NK-92 (cell line): ENCODE measurements around the gene MARCHF9.

Experiments used
- DNase-seq: peaks from one replicate; lab custom pipeline; 2025; ENCODE audit not compliant: unreplicated experiment; lab: John Stamatoyannopoulos, UW

Gene MARCHF9

GRCh38 chr12:57737467-57738460 is 17.1 kb upstream of the MARCHF9 start:
- no peak for DNase-seq

- no peak for DNase-seq
Measured at GRCh38 chr12:57738661-57739237, 16.2 kb upstream of the MARCHF9 start, which contains the start of gene AGAP2. Gene AGAP2, minus strand, starts transcription at chr12:57738742. Its CDS starts 496 bp downstream, at chr12:57738246.

DNA sequence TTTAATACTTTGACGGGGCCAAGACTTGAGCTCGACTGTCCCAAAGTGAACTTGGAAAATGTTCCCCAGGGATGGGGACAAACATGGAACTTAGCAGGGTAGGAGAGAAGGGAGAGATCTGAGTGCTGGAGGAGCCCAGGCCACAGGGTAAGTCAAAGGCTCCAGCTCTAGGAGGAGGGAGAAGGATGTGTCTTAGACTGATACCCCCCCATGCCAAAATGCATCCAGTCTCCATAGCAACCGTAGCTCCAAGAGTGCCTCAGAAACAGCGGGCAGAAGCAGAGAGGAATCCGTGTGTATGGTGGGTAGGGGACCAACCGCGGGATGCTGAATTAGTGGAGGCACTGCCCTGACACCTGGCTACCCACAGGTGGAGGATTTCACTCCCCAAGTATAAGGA is 15.5 kb upstream of the MARCHF9 start:
- DNase-seq: no peak

DNA sequence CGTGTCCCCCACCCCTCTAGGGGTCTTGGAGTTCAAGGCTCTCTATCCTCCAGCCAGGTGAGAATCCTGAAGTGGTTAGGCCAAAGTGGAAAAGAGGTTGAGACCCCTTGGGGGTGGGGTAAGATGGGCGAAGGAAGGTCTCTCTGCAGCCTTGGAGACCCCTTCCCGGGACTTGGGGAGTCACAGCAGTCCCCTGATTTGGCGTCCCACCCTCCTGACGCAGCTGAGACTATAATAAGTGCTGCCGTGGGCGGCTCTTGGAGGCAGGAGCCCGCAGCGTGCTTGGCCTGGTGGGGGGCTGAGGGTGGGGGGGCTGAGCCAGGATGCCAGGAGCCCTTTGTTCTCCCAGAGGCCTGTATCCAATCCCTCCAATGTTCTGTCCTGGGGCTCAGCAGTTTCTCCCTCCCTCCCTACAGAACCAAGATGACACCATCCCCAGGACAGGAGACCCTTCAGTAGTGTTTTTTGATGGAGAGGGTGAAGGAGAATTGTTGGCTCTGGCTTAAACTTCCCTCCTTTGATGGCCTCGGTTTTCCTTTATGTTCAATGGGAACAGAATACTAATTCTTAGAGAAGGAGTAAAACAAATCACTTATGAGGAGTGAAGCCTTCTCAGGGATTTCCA is 14.9 kb upstream of the MARCHF9 start:
- DNase-seq: no peak

DNA sequence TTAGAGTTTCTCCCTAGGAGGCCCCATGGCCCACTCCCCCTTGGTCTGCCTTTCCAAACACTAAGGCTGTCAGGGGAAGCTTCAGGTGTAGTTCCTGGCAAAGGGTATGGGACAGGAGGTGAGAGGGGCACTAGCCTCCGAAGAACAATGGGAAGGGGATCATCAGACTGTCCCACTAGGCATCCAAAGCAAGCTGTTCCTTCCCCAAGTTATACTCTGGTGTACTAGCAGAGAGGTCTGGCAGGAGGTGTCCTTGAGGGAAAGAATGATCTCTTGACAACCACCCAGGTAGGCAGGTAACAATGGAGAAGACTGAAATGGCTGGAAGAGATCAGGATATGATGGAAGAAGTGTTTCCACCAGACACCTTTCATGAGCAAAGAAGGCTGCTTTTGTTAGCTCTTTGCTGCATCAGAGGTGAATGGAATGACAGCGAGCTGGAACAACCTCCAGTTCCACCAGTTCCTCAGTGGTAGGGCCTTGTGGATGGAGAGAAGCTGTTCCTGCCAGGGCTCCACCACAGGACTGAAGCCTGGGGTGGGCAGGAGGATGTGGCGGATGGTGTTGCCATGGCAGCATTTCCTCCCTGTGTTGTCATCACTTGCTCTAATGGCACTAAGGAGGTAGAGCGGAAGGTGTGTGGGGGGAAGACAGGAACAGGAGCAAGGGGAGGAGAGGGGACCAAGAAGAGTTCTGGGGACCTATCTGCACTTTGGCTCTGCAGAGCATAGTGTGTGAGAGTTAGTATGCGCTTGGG is 14.1 kb upstream of the MARCHF9 start:
- DNase-seq: peak; percentile 34

- DNase-seq: no peak
Measured at GRCh38 chr12:57741413-57741789, 13.5 kb upstream of the MARCHF9 start.

DNA sequence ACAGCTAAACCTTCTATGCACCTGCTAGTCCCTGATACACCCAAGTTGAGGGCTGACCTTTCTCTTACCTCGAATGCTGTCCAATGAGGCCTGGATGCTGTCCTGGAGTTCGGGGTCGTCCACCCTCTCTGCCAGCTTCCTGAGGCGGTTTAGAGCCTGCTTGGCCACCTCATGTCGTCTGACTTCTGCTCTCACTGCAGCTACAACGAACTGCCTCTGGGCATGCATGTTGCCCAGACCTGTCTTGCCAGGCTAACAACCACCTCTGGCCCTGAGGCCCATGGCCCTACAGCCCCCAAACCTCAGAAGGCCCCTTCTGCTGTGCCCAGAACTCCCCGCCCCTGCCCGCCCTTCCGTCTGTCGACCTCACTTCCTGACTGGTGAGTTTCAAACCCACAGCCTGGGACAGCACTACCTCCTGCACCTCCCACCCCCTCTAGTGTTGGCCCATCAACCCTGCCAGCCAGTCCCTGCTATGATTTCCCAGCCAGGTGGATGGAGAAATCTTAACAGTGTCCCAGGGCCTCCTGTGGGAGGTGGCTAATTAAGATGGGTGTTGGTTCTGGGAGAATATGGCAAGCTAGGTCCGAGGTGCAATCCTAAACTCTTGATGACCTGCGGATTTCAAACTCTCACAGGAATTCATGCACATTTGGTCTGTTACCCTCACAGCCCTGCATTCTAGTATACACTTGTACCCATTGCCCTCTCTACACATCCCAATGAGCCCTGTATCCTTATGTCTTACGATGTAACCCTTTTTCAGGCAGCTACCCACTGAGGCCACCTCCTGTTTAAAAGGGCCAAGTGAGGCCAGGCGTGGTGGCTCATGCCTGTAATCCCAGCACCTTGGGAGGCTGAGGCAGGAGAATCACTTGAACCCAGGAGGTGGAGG is 12.8 kb upstream of the MARCHF9 start:
- DNase-seq: no peak

DNA sequence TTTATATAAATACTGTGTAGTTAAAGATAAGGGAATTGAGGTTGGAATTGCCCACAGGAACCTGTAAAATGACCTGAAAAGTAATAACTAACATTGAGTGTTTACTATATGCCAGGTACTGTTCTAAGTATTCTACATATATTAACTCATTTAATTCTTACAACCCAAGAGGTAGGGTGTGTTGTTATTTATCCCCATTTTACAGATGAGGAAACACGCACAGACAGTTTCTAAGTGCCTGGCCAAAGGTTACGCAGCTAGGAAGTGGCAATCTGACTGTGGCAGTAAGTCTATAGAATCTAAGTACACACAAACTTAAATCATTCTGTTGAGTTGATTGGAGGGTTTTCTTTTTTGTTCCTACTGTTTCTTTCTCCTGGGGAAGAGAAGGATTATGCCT is 11.1 kb upstream of the MARCHF9 start:
- DNase-seq: no peak

DNA sequence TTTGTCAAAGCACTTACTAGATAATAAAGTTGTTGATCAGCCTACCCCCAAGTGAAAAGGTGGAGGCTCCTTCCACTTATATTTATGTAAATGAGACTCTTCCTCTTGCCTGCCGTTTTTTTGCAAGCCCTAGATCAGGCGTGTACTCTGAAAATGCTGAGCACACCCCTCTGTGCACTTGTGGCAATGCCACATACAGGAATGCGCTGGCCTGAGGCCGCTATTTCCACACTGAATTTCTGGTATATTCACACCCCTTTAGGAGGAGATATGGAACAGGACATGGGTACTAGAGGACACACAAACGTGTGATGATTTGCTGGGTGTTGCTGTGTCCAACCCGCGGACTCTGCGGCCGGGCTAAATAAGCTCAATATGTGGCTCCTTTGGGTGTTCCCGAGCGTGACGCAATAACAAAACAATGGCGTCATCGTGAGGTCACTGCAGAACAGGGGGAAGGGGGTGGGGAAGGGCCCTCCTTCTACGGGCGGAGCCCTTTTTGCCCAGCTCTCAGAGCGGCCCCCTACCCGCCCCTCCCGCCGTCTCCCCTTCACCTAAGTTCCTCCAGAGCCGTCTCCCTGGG is 10.6 kb upstream of the MARCHF9 start:
- DNase-seq: no peak

DNA sequence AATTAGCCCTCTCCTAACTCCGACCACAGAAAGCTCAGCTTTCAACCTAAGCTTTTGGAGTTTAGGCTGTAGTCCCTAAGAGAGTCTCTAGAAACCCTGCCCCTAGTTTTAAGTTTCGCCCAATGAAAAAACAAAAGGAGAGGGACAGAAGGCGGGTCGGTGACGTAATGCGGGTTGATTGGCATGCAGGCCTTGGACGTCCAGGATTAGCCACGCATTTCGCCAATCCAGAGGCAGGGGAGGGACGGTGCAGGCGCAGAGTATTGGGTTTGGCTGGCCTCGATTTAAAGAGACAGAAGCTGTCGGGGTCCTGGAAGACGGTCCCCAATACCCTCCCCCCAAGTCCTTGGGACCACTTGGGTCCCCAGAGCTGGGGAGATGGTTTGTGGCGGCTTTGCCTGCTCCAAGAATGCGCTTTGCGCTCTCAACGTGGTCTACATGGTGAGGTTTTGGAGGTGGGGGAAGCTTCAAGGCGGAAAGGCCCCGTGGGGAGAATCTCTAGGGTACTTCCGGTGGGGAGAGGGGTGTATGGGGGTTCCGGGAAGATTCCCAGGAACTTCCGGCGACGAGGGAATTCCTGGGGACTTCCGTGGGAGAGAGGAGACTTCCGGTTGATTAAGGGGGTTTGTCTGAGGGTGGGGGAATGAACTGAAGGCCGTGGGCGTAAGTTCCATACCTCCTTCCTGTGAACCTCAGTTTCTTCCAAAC is 10.0 kb upstream of the MARCHF9 start, which contains the start of gene TSPAN31:
TSS of gene TSPAN31 (plus strand) at position 263 of the 708 bp plus-strand sequence. CDS start at position 379, 116 bp downstream.
- DNase-seq: peak; percentile 68

DNA sequence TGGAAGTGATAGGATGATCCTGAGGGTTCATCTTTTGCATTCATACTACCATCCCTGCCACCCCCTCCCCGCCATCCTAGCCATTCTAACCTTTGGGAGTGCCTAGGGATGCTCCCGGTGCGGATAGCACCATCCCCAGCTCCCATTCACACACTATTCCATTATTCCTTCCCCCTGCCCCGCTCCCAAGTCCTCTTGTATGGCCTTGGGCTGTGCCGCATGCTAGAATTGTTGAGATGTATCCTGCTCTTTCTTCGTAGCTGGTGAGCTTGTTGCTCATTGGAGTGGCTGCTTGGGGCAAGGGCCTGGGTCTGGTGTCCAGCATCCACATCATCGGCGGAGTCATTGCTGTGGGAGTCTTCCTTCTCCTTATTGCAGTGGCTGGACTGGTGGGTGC is 9.4 kb upstream of the MARCHF9 start:
- no peak for DNase-seq

- DNase-seq: no peak
Measured at GRCh38 chr12:57746025-57746424, 8.9 kb upstream of the MARCHF9 start.

DNA sequence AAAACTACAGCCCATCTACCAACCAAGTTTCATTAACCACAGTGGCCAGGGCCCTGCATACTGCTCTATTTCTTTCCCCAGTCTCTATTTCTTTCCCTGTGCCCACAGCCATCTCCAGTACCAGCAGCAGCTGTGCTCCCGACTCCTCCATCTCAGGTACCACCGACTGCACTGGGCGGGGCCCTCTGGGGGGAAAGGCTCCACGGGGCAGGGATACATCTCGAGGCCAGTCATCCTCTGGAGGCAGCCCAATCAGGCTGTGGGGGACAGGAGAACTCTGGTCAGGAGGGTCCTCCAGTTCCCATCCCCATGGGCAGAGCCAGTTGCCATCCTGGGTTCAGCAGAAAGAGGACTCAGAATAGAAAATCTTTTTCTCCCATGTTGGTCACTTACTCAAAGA is 5.8 kb upstream of the MARCHF9 start:
- no peak for DNase-seq

- DNase-seq: no peak
Measured at GRCh38 chr12:57750561-57751431, 4.1 kb upstream of the MARCHF9 start.

- no peak for DNase-seq
Measured at GRCh38 chr12:57751432-57751787, 3.5 kb upstream of the MARCHF9 start.

DNA sequence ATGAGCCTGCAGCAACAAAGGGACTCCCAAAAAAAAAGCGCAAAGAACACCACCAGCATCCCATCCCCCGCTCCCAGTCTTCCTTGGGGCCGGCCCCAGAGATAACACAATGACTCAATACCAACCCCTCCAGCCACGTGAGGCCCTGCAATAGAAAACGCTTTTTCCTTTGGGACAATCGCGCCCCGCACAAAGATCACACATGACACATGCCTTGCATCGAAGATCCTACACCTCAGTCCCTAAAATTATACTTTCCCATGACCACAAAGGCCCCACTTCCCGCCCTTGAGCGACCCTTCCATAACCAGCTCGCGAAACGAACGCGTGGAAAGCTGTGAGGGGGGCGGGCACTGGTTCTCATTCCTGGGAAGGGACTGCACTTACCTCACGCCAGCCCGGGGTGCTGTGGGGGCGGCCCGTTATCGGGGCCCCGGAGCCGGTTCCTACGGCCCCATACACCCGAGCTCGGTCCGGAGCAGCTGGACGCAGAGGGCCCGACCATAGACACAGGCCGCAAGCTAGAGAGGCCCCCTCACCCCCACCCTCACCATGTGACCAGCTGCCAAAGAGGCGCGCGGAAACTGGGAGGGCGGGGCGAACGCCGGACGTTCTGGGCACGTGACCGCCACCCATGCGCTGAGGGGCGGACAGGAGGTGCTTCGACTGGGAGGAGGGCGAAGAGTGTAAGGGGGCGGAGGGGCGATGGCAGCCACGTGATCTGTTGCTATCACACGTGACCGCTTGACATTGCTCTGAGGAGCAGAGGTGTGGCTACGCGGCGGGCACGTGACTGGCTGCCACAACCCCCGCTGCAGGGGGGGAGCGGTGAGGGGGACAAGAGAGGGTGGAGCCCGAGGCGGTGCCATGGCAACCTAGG is 2.9 kb upstream of the MARCHF9 start, which contains the start of gene CDK4:
TSS of gene CDK4 (minus strand) at position 523 of the 880 bp plus-strand sequence. CDS start 593 bp downstream, outside the sequence.
- peak; percentile 97 for DNase-seq

DNA sequence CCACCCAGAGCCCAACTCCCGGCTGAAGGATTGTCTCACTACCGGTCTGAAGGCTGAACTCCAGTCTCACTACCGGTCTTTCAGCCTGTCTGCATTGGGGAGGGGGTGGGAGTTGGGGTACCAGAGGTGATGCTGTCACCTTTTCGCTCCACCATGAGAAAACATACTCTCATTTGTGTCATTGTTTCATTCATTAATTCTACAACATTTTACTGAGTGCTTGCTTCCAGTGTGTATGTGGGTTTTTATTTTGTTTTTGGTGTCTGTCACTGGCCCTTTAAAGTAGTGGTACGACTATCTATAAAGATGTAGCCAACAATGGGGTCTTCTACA is 2.3 kb upstream of the MARCHF9 start:
- no peak for DNase-seq
